Amygdala (tissue), 56 donors: ENCODE data around the gene AGBL1.
A peak's percentile ranks its signal among the peaks of the same experiment; 100 is the strongest.
"Not testable (repeated sequence)": the region's sequence is repeated elsewhere in the genome, so short reads cannot be mapped to it uniquely, and the experiment has no call there.

ENCODE experiments used
- DNase-seq, 56 donors: peaks; one replicate each; lab custom pipeline; 2025; lab: John Stamatoyannopoulos, UW

AGBL1 gene

GRCh38 chr15:86488046-86488445 lies 408.4 kb downstream of the AGBL1 start:
- no peak for DNase-seq

- no peak for DNase-seq
Observed at GRCh38 chr15:86489981-86490380, 410.3 kb downstream of the AGBL1 start.

- DNase-seq, result no peak
Observed at GRCh38 chr15:86491118-86491517, 411.4 kb downstream of the AGBL1 start.

GRCh38 chr15:86493884-86494283 lies 414.2 kb downstream of the AGBL1 start:
- no peak for DNase-seq

GRCh38 chr15:86494475-86494874 lies 414.8 kb downstream of the AGBL1 start:
- DNase-seq, result no peak

- DNase-seq, result no peak
Observed at GRCh38 chr15:86502301-86502700, 422.6 kb downstream of the AGBL1 start.

GRCh38 chr15:86505951-86506350 lies 426.3 kb downstream of the AGBL1 start:
- DNase-seq, result no peak

GRCh38 chr15:86506401-86506800 lies 426.7 kb downstream of the AGBL1 start:
- no peak for DNase-seq

- no peak for DNase-seq
Observed at GRCh38 chr15:86515625-86516024, 436.0 kb downstream of the AGBL1 start.

- no peak for DNase-seq
Observed at GRCh38 chr15:86522721-86523120, 443.1 kb downstream of the AGBL1 start.

- DNase-seq, result peak in 1 of 56 donors; percentile 1
Observed at GRCh38 chr15:86526938-86527690, 447.4 kb downstream of the AGBL1 start.

- not testable (repeated sequence) for DNase-seq
Observed at GRCh38 chr15:86528094-86528493, 448.4 kb downstream of the AGBL1 start.

- no peak for DNase-seq
Observed at GRCh38 chr15:86538141-86538540, 458.5 kb downstream of the AGBL1 start.

GRCh38 chr15:86540840-86541467 lies 461.3 kb downstream of the AGBL1 start:
- no peak for DNase-seq

GRCh38 chr15:86541540-86541939 lies 461.9 kb downstream of the AGBL1 start:
- DNase-seq, result no peak

GRCh38 chr15:86550075-86550474 lies 470.4 kb downstream of the AGBL1 start:
- DNase-seq, result no peak

GRCh38 chr15:86553108-86553507 lies 473.4 kb downstream of the AGBL1 start:
- no peak for DNase-seq

GRCh38 chr15:86555098-86555497 lies 475.4 kb downstream of the AGBL1 start:
- DNase-seq, result peak in 5 of 56 donors; percentile 4 to 32 (median 17)

- DNase-seq, result no peak
Observed at GRCh38 chr15:86555939-86556338, 476.3 kb downstream of the AGBL1 start.

- DNase-seq, result no peak
Observed at GRCh38 chr15:86556396-86557017, 476.8 kb downstream of the AGBL1 start.

- no peak for DNase-seq
Observed at GRCh38 chr15:86557018-86557550, 477.4 kb downstream of the AGBL1 start.
